ENCODE measurements around the gene UMOD.

Gene UMOD

DNA sequence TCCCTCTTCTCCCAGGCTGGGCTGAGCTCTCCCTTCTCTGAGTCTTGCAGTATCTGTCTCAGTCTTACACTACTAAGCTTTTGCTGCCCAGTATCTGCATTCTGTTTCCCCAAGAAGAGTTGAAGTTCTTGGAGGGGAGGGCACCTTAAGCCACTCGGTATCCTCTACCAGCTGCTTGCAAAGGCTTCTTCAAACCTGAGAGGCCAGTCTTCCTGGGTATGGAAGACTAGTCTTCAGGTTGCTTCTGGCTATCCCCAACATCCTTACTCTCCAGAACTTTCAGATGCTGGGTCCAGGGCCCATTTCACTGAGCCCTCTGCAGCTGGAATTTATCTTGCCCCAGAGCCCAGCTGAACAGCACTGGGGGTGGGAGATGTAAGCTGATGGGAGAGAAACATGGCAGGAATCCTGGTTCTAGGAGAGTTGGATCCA lies 45.3 kb downstream of the UMOD start:
- DNase-seq = no peak
- intact Hi-C loops (cut with DNase I) = no loop called here

DNA sequence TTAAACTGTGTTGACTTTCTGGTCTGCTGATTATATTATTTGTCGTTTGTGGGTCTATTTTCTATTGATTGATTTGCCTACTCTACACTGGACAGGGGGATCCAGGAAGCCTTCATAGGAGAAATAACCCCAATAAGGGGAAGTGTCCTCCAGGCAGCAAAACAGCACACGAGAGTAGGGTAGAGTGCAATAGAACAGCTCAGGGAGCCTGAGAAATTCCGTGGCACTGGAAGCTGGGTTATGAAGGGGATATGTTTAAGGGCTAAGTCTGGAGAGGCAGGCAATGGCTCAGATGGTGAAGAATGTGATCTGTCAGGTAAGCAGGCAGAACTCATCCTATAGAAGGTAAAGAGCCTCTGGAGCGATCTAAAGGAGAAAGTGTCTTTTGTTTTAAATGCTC lies 46.1 kb downstream of the UMOD start:
- intact Hi-C loops (cut with DNase I) = no loop called here
- no peak for DNase-seq

DNA sequence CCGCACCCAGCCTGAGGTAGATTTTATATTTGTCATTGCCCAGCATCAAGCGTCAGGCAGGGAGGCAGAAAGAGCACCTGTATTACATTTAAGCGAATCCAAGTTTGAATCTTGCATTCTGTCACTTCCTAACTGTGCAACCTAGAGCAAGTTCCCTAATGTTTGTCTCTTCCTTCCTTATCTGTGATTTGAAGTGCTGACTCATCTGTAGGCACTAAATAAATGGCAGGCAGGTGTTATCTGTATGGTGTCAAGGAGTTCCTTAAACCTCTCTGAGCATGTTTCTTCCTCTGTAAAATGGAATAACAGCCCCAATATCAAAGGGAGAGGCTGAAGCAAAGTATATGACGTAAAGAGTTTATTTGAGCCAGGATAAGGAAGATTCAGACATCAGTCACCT lies 49.5 kb downstream of the UMOD start:
- DNase-seq = no peak
- intact Hi-C loops (cut with DNase I) = no loop called here

DNA sequence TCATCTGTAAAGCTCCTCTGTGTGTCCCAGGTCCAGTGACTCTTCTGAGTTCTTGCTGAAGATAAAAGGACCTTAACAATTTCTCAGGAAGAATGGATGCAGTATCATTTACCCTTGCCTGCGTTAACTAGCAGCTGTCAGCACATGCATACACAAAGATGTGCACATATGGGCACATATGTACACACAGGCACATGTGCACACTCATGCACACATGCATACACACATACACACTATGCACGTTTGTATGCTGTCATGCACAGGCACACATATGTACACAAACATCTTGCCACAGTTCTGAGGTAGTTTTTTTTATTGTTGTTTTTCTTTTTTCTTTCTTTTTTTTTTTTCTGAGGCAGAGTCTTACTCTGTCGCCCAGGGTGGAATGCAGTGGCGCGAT lies 50.1 kb downstream of the UMOD start:
- DNase-seq = no peak
- intact Hi-C loops (cut with DNase I) = no loop called here

DNA sequence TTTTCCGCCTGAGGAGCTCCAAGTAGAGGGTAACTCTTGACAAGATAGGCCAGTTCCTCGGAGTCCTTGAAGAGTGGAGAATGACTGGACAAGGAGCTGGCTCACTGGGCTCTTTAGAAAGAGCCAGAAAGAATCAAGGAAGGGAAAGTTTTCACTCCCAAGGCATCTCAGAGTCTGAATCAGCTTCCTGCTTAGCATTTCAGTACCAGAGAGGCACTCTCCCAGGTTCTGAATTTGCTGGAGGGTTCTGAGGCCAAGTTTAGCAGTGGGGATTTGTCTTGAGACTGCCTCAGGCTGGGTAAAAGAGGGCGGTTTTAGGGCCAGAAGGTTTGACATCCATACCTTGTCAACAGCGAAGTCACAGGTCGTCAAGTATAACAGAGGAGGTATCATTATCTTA lies 50.7 kb downstream of the UMOD start:
- no peak for DNase-seq
- intact Hi-C loops (cut with DNase I) = no loop called here

DNA sequence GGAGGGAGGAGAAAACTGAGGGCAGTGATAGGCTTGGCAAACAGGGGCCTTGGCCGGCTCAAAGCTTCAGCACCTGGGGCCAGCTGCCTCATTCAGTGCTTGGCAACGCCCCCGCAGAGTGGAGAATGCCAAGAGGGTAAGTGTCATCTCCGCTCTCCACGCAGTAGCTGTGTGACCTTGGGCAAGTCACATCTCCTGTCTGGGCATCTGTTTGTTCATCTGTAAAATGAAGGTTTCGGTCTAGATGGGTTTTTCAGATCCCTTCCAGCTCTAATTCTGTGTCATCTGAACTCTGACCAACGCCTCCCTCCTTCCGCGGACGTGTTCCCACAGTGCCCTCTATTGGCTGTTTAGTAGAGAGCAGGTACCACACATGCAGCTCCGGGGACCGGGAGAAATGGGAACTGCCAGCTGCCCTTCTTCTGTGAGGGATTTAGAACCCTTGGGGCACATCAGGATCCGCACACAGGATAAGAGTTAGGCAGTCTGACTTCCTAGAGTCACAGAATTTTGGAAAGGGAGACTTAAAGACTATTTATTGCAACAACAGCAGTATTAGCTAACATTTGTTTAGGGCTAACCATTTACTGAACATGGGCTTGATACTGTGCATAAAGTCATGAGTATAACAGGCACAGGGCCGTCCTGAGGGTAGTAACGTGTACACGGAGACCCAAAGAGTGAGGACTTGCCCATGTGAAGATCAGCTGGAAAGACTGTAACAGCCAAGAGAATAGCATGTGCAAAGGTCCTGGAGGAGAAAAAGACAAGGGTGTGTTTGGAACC lies 52.0 kb downstream of the UMOD start:
- intact Hi-C loops (cut with DNase I) = no loop called here
- DNase-seq = peak in 7 of 10 donors; percentile 13 to 91 (median 36)

DNA sequence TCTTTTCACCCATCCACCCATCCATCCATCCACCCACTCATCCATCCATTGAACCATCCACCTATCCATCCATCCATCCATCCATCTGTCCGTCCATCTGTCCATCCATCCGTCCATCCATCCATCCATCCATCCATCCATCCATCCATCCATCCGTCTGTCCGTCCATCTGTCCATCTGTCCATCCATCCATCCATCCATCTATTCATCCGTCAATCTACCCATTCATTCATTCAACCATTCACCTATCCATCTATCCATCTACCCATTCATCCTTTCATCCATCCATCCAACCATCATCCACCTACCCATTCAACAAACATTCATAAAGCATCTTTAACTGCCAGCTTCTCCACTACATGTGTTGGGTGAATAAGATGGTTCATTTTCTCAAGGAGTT lies 54.1 kb downstream of the UMOD start:
- intact Hi-C loops (cut with DNase I) = loop anchor here (5.0 kb wide), 1 partner anchor 391 kb away; no protein-coding TSS in a partner anchor

DNA sequence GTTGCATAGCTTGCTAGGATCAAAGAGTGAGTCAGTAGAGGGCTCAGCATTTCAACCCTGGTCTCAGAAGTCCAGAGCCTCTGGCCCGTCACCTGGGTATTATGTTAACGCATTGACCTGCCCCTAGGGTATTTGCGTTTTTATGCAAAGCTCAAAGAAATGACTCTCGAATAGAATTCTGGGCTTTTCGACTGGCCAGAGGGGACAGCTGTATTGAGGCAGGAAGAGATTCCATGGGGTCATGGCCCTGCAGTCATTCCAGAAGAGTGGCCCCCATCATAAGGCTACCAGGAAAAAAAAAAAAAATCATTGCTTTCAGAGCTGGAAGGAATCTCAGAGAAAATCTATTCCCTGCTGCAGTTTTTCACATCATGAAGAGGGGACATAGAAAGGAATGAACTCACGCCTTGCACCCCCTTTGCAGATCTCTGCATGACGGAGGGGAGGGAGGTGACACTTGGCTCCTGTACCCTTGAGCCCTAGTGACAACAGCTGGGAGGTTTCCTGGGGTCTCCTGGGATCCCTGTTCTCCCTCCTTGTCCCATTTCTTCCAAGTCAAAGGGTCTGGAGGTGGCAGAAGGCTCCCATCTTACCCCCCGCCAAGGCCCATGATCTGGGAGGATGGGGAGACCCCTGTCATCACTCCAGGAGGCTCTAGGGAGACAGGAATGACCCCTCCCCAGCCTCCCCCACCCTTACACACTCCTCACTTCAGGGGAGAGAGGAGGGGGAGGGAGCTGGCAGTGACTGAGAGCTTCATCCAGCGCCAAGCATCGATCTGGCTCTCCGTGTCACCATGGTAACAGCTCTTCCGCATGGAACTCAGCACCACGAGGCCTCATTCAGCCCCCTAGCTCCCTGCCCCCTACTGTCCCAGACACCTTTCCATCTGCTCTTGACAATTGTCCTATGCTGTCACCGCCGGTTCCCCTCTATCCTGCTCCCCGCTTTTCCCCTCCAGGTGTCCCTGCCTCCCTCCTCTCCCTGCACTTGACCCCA lies 61.0 kb downstream of the UMOD start:
- DNase-seq = no peak
- intact Hi-C loops (cut with DNase I) = no loop called here

More for the DNA sequence above, 54.1 kb downstream of the UMOD start:
- no peak for DNase-seq

DNA sequence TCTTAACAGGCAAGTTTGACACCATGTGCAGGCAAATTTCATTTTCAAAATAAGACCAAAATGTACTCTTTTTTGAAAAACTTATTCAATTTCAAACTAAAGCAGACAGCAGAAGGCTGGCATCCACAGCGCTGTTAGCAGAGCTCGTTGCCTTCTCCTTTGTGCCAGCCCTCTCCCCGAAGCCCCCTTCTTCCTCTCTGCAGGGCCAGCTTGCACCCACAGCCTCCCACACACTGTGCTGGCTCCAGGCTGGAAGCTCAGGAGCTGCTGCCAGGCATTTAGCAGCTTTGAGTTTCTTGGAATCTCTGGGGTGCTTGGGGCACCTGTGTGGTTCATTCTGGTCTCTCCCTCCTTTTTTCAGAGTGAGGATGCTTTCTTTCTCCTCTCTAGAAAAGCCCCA lies 62.9 kb downstream of the UMOD start:
- intact Hi-C loops (cut with DNase I) = no loop called here

DNA sequence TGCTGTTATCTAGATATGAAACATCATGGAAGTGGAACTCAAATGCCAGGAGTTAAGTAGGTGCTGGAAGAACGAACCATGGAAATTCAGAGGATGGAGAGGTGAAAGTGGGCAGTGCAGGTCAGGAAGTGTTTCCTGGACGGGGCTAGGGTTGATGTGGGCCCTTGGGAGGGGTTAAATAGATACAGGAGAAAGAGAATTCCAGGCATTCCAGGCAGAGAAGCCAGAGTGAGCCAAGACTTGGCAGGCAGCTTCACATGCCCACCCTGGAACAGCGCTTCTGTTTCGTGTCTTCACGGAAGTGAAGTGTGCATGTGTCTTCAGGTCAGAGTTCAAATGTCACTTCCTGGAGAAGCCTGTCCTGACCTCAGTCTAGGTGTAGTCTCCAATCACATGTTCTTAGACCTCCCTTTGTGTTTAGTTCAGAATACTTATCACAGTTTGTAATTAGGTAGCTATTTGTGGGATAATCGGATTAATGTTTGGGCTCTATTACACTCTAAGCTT lies 66.5 kb downstream of the UMOD start:
- DNase-seq = no peak
- intact Hi-C loops (cut with DNase I) = no loop called here

More for the DNA sequence above, 62.9 kb downstream of the UMOD start:
- no peak for DNase-seq

All from posterior cingulate gyrus (tissue), 11 donors.